Measurements from ENCODE around the gene WDR86. TPM values are rescaled to one million over a fixed set of nuclear protein-coding genes. Genes with fewer than 3 reads are reported as not detected.

WDR86 gene
- polyA plus RNA-seq, 1 donor from 2014 or later = 46.2 TPM

- Histone ChIP-seq H3F3A (ENCODE audit: insufficient read depth, low read length, poor library complexity, severe bottlenecking) (no peaks in the 10 kb centered on the region), H3K9me2 (ENCODE audit: insufficient read depth, low read length) (no peaks in the 10 kb centered on the region), H3K79me2 (replicated peaks; ENCODE audit: insufficient read depth, low read length) (peaks cover 3% of the 10 kb centered on the region), H3K4me2 (ENCODE audit: low read length) (no peak overlapping the region), H4K20me1 (ENCODE audit: insufficient read depth) (no peaks in the 10 kb centered on the region), H3K9ac (ENCODE audit: low read length) (peak overlapping the region; percentile 69), H3K4me3 (ENCODE audit: low read length) (peak overlapping the region; percentile 68), H3K27me3 (ENCODE audit: insufficient read depth, low read depth, low read length) (no peaks in the 10 kb centered on the region), H3K27ac (ENCODE audit: low read length) (peak overlapping the region; percentile 9), H3K9me3 (ENCODE audit: low read length) (no peaks in the 10 kb centered on the region), H3K36me3 (ENCODE audit: insufficient read depth, low read length) (peaks cover 5% of the 10 kb centered on the region), H2AFZ (ENCODE audit: low read depth, low read length) (peak overlapping the region; percentile 84)
- TF ChIP-seq CTCF (IDR thresholded peaks at IDR 0.05; ENCODE audit: poor library complexity, severe bottlenecking) (peak; percentile 43), EZH2 (IDR thresholded peaks at IDR 0.05; ENCODE audit: borderline replicate concordance, insufficient read depth, low read length, poor library complexity, severe bottlenecking) (no peak), EP300 (conservative IDR thresholded peaks at IDR 0.05; ENCODE audit: poor library complexity, severe bottlenecking) (no peak)
Observed at GRCh38 chr7:151340794-151341356, 69.0 kb downstream of the WDR86 start.

GRCh38 chr7:151339651-151340382, 70.0 kb downstream of the WDR86 start:
- no peaks in the 10 kb centered on the region for H3K36me3 ChIP-seq (ENCODE audit: insufficient read depth, low read length)
- no peak overlapping the region for H3K4me3 ChIP-seq (ENCODE audit: low read length)
- no peaks in the 10 kb centered on the region for H3K27me3 ChIP-seq (ENCODE audit: insufficient read depth, low read depth, low read length)
- no peak overlapping the region for H3K4me2 ChIP-seq (ENCODE audit: low read length)
- peaks cover 3% of the 10 kb centered on the region for H3K79me2 ChIP-seq (replicated peaks; ENCODE audit: insufficient read depth, low read length)
- H3K9ac ChIP-seq (ENCODE audit: low read length) = no peak overlapping the region
- no peaks in the 10 kb centered on the region for H3F3A ChIP-seq (ENCODE audit: insufficient read depth, low read length, poor library complexity, severe bottlenecking)
- no peak overlapping the region for H3K27ac ChIP-seq (ENCODE audit: low read length)
- H3K9me2 ChIP-seq (ENCODE audit: insufficient read depth, low read length) = no peaks in the 10 kb centered on the region
- no peaks in the 10 kb centered on the region for H3K9me3 ChIP-seq (ENCODE audit: low read length)
- H4K20me1 ChIP-seq (ENCODE audit: insufficient read depth) = no peaks in the 10 kb centered on the region
- H2AFZ ChIP-seq (ENCODE audit: low read depth, low read length) = no peak overlapping the region
- TF ChIP-seq SMC3 (conservative IDR thresholded peaks at IDR 0.05; ENCODE audit: poor library complexity) (no peak), CTCF (IDR thresholded peaks at IDR 0.05; ENCODE audit: poor library complexity, severe bottlenecking) (no peak), EZH2 (IDR thresholded peaks at IDR 0.05; ENCODE audit: borderline replicate concordance, insufficient read depth, low read length, poor library complexity, severe bottlenecking) (no peak), TAF1 (IDR thresholded peaks at IDR 0.05; ENCODE audit: low read depth) (no peak), POLR2AphosphoS5 (IDR thresholded peaks at IDR 0.05) (no peak), MXI1 (conservative IDR thresholded peaks at IDR 0.05; ENCODE audit: poor library complexity, severe bottlenecking) (no peak), EP300 (conservative IDR thresholded peaks at IDR 0.05; ENCODE audit: poor library complexity, severe bottlenecking) (no peak), RAD21 (conservative IDR thresholded peaks at IDR 0.05) (no peak)
- TF ChIP-seq, protein P1, sequence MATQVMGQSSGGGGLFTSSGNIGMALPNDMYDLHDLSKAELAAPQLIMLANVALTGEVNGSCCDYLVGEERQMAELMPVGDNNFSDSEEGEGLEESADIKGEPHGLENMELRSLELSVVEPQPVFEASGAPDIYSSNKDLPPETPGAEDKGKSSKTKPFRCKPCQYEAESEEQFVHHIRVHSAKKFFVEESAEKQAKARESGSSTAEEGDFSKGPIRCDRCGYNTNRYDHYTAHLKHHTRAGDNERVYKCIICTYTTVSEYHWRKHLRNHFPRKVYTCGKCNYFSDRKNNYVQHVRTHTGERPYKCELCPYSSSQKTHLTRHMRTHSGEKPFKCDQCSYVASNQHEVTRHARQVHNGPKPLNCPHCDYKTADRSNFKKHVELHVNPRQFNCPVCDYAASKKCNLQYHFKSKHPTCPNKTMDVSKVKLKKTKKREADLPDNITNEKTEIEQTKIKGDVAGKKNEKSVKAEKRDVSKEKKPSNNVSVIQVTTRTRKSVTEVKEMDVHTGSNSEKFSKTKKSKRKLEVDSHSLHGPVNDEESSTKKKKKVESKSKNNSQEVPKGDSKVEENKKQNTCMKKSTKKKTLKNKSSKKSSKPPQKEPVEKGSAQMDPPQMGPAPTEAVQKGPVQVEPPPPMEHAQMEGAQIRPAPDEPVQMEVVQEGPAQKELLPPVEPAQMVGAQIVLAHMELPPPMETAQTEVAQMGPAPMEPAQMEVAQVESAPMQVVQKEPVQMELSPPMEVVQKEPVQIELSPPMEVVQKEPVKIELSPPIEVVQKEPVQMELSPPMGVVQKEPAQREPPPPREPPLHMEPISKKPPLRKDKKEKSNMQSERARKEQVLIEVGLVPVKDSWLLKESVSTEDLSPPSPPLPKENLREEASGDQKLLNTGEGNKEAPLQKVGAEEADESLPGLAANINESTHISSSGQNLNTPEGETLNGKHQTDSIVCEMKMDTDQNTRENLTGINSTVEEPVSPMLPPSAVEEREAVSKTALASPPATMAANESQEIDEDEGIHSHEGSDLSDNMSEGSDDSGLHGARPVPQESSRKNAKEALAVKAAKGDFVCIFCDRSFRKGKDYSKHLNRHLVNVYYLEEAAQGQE (IDR thresholded peaks at IDR 0.05; ENCODE audit: borderline replicate concordance) = no peak

All from neural cell (in vitro differentiated cells).